Right forelimb (tissue), 1 donor: ENCODE measurements around the gene SPATA33.
"Not testable (repeated sequence)": the region's sequence is repeated elsewhere in the genome, so short reads cannot be mapped to it uniquely, and the experiment has no call there.

ENCODE experiments used
- DNase-seq: peaks from one replicate; pipeline ENCODE4 v3.0.0-alpha.2; 2018

The SPATA33 gene

GRCh38 chr16:89667000-89667399 is 9.4 kb downstream of the SPATA33 start:
- DNase-seq: not testable (repeated sequence)

- DNase-seq: no peak
Measured at GRCh38 chr16:89667633-89668032, 10.0 kb downstream of the SPATA33 start.

- DNase-seq: no peak
Measured at GRCh38 chr16:89668790-89669158, 11.1 kb downstream of the SPATA33 start.

- DNase-seq: no peak
Measured at GRCh38 chr16:89669755-89670154, 12.1 kb downstream of the SPATA33 start.

- no peak for DNase-seq
Measured at GRCh38 chr16:89670496-89671431, 13.1 kb downstream of the SPATA33 start.

- DNase-seq: not testable (repeated sequence)
Measured at GRCh38 chr16:89671565-89671964, 13.9 kb downstream of the SPATA33 start.

GRCh38 chr16:89672177-89672941 is 14.7 kb downstream of the SPATA33 start:
- DNase-seq: no peak

- DNase-seq: no peak
Measured at GRCh38 chr16:89678258-89678657, 20.6 kb downstream of the SPATA33 start.

- no peak for DNase-seq
Measured at GRCh38 chr16:89685916-89686315, 28.3 kb downstream of the SPATA33 start.

GRCh38 chr16:89686520-89687091 is 29.0 kb downstream of the SPATA33 start, which contains the start of gene CDK10:
Gene CDK10, plus strand, starts transcription at chr16:89686689. Its CDS starts 22 bp downstream, at chr16:89686711.
- DNase-seq: peak; percentile 97

GRCh38 chr16:89687092-89687940 is 29.7 kb downstream of the SPATA33 start:
- DNase-seq: no peak

- DNase-seq: no peak
Measured at GRCh38 chr16:89688395-89688794, 30.8 kb downstream of the SPATA33 start.

- DNase-seq: no peak
Measured at GRCh38 chr16:89689142-89689541, 31.5 kb downstream of the SPATA33 start.

- not testable (repeated sequence) for DNase-seq
Measured at GRCh38 chr16:89689621-89690020, 32.0 kb downstream of the SPATA33 start.

- DNase-seq: no peak
Measured at GRCh38 chr16:89690392-89690901, 32.8 kb downstream of the SPATA33 start.

- no peak for DNase-seq
Measured at GRCh38 chr16:89691231-89691985, 33.8 kb downstream of the SPATA33 start.

GRCh38 chr16:89691986-89692569 is 34.4 kb downstream of the SPATA33 start:
- no peak for DNase-seq

GRCh38 chr16:89693289-89693731 is 35.7 kb downstream of the SPATA33 start:
- no peak for DNase-seq

- DNase-seq: no peak
Measured at GRCh38 chr16:89693931-89694783, 36.5 kb downstream of the SPATA33 start.

GRCh38 chr16:89694784-89695085 is 37.1 kb downstream of the SPATA33 start:
- DNase-seq: not testable (repeated sequence)
